GM19351 (cell line): ENCODE measurements around the gene SPATA6.
"Not testable (repeated sequence)": the region's sequence is repeated elsewhere in the genome, so short reads cannot be mapped to it uniquely, and the experiment has no call there.

Experiments used
- ATAC-seq: cut with Tn5 transposase; IDR thresholded peaks from one replicate; pipeline ENCODE4 v1.9.1; 2021; ENCODE audit warnings: mild to moderate bottlenecking, moderate library complexity; ENCODE audit not compliant: unreplicated experiment

Gene SPATA6

DNA sequence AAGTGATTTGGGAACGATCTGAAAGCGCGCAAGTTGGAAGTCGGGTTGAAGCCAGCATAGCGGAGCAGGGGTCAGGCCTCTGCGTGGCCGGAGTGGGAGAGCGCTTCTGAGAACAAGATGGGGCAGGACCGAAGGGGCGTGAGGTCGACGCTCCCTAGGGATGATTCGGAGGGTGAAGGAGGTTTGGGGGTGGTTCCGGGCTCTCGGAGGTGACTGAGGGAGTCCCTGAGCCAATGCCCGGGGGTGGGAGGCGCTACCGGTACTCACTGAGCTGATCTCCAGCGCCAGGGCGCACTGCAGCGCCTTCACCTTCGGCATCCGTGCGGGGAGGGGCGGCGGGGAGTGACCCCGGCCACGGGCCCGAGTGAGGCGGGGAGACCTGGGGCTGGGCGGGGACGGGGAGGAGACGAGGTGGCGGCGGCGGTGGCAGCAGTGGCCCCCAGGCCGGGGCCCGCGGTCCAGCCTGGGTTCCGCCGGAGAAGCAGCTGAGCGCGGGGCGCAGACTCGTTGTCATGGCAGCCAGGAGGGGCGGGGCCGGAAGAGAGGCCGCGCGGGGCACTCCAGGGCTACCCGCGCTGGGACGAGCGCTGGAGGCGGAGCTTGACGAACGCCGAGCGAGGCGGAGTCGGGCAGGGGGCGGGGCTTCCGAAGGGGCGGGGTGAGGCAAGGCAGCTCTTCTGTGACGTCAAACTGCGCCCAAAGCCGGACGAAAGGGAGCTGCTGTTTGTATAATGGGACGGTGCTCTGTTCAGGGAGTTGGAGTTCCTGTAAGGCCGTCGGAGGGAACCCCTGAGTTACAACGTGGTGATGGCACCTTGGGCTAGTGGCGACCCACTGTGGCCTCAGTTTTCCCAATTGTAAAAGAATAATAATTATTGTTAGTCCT is at the start of gene SPATA6:
Gene SPATA6 (minus strand): TSS at position 514 of the 886 bp plus-strand sequence. CDS start 196 bp downstream, at position 318.
- peak; percentile 98 for ATAC-seq

DNA sequence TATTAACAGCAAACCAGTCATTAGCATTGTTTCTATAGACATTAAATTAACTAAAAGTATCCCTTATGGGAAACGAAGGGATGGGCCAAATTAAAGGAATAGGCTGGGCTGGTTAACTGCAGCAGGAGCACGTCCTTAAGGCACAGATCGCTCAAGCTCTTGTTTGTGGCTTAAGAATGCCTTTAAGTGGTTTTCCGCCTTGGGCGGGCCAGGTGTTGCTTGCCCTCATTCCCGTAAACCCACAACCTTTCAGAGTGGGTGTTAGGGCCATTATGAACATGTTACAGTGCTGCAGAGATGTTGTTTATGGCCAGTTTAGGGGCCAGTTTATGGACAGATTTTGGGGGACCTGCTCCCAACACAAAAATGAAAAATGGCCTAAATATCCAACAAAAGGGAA is 47.9 kb upstream of the SPATA6 start:
- not testable (repeated sequence) for ATAC-seq

DNA sequence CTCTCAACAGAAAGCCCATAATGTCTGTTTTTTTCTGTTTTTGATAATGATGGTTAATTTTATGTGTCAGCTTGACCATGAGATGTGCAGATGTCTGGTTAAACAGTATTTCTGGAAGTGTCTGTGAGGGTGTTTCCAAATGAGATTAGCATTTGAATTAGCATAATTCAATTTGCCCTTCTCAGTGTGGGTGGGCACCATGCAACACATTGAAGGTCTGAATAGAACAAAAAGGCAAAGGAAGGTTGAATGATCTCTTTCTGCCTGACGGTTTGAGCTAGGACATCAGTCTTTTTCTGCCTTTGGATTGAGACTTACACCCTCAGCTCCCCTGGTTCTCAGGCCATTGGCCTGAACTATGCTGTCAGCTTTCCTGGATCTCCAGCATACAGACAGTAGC is 34.9 kb upstream of the SPATA6 start:
- ATAC-seq = no peak

DNA sequence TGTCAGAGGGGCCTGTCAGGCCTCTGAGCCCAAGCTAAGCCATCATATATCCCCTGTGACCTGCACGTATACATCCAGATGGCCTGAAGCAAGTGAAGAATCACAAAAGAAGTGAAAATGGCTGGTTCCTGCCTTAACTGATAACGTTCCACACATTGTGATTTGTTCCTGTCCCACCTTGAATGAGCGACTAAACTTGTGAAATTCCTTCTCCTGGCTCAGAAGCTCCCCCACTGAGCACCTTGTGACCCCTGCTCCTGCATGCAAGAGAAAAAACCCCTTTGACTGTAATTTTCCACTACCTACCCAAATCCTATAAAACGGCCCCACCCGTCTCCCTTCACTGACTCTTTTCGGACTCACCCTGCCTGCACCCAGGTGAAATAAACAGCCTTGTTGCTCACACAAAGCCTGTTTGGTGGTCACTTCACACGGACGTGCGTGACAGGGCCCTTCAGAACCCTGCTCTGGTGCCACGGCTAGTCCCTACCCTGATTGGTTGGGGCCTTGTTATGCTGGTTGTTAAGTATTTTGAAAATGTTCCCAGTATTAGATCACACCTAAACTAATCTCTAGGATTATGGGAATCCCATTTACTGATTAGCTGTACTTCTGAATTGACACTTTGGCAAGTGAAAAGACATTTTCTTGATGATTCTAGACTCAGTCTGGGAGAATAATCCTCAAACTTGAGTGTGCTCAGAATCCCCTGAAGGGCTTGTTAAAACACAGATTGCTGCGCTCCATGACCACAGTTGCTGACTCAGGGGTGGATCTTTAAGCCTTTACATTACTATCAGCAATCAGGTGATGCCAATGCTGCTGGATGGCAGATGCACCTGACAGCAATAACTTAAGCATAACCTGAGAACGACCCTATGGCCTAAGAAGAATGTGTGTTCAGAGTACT is 28.8 kb upstream of the SPATA6 start:
- ATAC-seq = no peak

DNA sequence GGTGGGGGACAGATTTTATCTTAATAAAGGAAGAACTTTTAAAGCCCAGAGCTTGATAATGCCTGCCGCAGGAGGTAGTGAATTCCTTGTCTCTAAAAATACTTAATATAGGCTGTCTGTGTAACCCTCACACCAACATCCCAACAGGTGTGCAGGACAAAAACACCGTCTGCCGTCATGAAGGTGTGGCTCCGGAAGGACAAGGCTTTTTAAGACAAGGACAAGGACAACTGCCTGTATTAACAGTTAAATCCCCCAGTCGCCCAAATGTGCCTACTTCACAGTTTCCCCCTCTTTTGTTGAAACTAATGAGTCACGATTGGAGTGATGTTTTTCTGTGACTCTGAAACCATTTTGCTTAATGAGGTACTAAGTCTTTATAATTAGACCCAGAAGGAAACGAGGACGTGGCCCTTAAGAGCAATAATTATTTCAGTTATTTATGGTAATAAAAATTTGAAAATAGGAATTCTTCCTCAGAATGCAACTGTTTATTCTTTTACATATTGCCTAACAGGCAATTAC is 27.3 kb upstream of the SPATA6 start:
- no peak for ATAC-seq

DNA sequence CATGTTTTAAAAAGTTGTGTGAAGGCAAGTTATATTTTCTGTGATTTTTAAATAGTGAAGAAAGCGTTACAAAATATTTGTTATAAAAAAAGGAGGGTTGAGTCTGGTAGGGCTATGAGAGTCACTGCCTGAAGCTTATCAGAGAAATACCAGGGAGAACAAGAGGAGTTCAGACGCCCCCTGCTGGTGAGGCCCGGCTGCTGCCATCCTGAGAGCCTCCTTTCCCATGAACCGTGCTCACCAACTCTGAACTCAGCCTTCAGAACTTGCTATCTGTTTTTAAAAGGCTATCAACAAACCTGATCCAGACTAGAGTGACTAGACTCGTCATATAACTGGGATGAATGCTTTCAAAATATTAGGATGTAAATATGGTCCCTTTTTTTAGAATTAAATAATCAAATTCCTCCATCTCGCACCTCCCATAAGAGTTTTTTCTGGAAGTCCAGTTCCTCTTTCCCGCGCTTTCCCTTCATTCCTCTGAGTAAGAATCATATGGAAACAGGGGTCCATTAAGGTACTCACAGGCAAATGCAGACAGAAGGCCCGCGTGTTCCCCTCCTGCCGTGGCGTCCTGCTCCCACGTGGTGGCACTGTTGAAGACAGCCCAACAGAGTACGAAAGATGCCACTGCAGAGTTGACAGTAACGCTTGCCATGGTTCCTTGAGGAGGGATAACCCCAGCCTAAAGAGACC is 26.2 kb upstream of the SPATA6 start:
- peak; percentile 92 for ATAC-seq

DNA sequence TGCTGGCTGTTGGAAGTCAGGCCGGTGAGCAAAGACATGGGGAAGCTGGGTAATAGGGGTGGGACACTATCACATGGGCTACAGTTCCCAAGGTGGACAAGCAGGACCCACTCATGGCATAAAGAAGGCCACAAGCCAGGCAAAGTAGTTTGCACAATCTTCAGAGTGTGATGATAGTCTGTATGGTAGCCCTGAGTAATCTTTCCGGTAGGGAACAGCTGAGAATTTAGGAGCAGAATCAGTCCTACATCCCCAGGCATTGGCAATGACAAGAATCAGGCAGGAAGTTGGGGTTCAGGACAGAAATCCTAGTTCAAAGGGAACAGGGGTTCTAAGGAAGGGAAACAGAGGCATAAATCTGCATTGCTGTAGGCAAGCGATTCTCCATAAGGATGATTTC is 23.9 kb upstream of the SPATA6 start:
- ATAC-seq = no peak

DNA sequence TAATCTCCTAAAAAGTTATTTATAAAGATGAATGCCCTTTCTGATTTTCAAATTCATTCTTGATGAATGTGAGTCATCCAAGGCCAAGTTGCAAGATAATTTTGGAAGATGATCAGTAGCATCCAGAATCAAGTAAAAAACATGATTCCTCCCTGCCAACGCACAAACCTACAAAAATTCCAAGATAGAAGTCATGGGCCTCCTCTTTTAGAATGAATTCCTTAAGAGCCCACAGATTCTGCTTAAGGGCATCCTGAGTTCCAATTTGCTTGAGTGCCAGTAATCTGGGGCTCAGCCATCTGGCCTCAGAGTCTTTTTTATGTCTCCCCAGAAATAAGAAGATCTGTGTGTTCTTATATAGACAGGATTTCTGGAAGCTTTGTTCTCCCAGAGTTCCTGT is 23.2 kb upstream of the SPATA6 start:
- ATAC-seq = no peak

DNA sequence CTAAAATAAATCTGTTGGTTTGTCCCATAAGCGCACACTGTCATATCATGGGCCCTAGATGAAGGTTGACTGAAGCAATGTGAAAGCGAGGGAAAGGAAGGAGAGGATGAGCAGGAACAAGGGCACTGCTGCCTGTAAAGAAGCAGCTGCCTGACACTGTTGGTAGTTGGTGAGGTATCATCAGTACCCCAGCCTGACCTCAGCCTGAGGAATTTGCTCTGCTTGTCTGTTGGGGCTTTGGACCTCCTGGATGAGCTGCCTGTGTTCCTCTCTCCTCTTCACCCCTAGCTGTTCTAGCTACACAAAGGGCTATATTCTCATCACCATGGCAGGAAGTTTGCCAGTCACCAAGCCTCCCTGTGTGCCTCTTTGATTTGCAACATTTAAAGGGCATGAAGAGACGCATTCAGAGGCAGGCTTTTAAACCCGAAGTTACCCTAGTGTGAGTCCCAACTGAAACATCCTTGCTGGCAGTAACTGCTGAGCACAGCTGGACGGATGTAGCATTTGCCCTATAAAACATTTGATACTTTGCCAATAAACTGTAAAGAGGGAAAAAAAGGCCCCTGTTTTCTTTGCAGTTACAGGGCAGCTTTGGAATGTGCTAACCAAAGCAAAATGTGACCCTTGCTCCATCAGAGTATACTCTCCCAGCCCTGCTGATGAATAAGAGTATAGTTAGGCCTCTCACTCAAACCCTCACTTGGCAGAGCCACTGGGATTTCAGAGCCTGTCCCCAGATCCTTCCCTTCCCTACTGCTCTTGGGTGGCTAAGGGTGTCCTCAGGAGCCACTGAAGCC is 22.2 kb upstream of the SPATA6 start:
- no peak for ATAC-seq

DNA sequence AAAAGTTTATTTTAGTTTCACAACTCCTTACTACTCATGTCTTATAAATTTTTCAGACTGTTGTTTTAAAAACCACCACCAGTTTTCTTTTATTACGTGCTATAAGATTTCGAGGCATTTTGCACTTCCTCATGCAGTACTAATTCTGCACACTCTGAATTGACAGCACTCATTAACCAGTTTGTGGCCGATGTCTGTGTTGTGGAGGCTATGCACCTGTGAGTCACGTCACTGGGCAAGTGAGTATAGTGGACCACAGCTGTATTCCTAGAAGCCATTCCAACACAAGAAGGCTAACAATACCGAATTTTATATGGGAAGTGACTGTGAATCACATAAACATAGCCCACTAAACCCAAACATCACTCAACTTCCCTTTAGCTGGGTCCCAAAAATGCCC is 21.0 kb upstream of the SPATA6 start:
- ATAC-seq = no peak

DNA sequence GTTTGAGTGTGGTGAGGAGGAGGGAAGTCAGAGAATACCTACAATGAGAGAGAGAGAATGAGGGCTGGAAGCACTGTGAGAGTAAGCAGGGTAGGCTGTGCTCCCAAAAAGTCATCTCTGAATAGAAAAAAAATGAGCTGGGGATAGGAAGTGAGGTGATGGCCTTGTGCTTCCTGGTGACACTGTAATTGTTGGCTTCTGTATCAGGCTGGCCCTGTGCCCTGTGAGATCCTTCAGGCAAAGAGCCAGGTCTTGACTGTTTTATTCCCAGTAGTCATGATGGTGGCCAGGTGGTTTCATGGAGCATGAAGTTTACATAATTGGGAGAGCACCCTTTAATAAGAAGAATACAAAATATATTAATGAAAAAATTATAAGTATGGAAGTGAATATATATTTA is 20.4 kb upstream of the SPATA6 start:
- ATAC-seq = no peak

DNA sequence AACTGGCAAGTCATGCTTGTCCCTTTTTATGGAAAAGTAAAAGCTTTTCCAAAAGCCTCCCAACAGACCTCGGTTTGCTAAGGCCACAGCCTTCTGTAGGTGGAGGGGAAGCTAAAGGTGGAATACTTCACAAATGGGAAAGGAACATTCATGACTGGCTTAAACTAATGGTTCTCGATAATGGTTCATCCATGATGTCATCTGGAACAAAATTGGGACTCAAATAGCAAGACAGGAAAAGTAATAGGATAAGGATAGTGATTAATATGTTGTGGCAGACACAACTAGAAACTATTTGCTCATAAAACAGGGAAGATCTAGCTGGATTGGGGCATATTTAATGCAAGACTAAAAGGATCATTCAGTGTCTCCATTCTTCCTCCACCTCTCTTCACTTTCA is 16.7 kb upstream of the SPATA6 start:
- ATAC-seq = no peak

DNA sequence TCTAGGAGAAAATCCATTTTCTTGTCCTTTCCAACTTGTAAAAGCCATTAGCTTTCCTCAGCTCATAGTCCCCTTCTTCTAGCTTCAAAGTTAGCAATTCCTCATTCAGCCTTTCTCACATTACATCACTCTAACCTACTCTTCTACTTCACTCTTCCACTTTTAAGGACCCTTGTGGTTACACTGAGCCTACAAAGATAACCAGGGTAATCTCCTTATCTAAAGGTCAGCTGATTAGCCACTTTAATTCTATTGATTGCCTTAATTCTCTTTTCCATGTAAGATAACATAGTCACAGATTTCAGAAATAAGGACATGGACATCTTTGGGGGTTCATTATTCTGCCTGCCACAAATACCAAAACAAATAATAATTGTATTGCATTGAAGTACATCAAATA is 8.5 kb upstream of the SPATA6 start:
- no peak for ATAC-seq

DNA sequence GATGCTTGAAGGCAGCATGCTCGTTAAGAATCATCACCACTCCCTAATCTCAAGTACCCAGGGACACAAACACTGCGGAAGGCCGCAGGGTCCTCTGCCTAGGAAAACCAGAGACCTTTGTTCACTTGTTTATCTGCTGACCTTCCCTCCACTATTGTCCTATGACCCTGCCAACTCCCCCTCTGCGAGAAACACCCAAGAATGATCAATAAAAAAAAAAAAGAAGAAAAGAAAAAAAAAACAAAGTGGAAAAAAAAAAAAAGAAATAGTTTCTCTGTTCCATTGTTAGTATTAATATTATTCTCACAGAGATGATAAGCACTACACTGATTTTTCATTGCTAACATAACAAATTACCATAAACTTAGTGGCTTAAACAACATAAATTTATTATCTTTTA is 8.0 kb upstream of the SPATA6 start:
- ATAC-seq = not testable (repeated sequence)

DNA sequence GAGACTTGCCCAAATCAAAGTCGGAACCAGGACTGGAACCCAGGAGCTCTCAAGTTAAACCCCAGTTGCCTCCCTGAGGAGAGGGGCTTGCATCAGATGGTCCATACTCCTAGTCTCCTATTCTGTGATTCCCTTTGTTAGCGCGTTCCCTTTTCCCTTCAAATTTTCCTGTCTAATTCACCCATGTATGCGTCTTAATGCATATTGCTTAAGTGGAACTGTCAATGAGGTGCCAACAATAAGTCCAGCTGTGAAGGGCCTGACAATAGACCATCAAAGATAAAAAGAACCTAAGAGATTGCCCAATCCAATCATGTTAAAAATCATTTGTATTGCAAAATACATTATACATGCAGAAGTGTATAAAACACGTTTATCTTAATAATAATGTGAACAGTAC is 634 bp upstream of the SPATA6 start:
- ATAC-seq = no peak

DNA sequence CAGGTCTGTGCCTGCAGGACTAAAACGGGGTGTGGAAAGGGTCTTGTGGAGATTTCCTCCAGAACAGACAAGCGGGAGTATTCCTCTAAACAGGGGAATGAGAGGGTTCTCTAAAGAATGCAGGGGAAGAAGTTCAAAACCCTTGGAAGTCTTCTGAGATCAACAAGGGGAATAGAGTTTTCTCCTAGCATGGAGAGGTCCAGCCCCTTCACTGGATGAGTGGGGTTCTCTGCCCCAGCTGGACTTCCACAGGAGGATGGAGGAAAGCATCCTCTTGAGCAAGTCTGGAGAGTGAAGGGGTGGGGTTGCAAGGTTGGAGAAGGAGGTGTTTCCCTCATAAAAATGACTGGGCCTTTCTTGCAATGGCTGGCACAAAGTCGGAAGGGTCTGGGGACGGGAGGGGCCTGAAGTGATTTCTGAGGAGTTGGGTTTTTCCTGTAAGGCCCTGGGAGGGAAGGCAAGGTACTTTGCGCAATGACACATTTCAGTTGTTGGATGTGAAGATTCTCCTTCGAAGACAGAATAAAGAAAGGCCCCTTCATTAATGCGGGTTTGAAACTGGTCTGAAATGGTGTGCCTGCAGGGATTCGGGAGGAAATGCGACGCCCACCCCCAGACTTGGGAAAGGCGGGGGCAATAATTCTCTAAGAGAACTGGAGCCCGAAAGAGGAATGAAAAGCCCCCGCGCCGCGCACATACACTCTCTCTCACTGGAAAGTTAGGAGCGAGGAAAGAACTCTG is 884 bp downstream of the SPATA6 start:
- ATAC-seq = no peak

DNA sequence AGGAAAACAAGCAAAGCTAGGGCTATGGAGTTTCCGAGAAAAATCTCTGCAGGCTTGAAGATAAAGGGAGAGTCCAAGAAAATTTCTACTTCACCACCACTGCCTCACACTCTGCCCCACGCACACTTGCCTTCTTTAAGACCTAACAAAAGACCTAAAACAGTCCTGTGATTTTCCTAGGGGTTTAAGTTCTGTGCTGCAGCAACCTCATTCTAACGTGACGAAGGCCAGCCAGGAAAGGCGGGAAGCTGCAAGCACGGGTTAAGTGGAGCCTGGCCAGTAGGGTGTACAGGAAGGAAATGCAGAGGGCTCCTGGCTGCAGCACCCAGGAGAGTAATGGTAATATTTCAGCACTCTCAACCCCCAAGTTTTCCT is 1.5 kb downstream of the SPATA6 start:
- no peak for ATAC-seq

DNA sequence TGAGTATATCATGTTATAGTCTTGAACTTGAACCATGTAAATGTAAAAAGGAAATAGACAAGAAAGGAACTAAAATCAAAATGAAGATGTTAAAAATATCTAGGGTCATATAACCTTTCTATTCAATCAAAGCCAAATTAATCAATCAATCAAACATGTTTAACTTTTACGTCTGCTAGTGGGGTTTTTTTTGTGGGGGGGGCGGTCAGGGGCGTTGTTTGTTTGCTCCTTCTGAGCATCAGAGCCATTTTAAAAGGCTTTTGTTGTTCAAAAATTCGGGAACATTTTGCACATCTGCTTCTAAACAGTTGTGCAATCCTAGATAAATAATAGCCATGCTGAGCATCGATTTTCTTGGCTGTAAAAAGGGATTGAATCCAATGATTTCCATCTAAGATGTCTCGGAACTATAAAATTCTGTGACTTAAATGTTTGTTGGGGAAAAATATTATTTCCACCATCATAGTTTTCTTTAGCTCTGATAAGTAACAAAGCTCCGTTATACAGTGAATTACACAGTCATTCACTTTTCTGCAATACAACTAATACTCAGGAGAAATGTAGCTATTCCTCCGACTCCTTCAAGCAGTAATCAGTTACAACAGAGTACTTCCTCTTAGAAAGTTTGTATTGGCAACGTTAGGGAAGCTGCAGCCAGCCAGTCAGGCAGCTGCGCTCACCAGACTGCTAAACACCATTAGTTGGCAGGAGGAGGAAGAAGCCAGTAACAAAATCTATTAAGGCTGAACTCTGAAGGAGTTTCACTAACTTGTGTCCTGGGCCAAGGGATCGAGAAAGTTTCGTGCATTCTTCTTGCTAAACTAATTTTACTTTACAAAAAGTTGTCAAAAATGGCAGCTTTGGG is 2.2 kb downstream of the SPATA6 start:
- ATAC-seq = no peak

DNA sequence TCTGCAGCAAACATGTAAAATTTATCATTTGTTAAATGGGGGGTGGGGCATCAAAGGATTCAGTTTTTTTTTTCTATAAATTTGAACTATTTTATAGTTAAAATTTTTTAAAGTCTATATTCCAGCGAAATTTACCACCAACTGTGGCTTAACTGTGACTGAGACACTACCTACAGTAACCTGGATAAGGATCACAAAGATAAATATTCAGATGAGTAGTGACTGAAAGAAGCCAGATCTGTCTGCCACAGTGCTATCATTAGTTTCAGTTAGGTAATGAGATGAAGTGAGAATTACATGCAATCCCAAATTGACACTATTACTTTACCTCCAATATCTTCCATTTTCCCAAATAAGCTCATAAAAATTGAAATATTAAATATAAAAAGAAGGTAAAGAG is 5.4 kb downstream of the SPATA6 start:
- ATAC-seq = no peak
